ENCODE measurements around the gene GADD45G.

Gene GADD45G

GRCh38 chr9:89616411-89616810 is 11.6 kb downstream of the GADD45G start:
- in situ Hi-C loops (cut with HindIII; ENCODE audit: low sequenced_read_pairs), result no loop called here
- no peak overlapping the region for H3K4me3 ChIP-seq (ENCODE audit: low read depth, low read length)
- no peak for DNase-seq (ENCODE audit: low read depth, low spot score)
- TF ChIP-seq CTCF (IDR thresholded peaks at IDR 0.05; ENCODE audit: low read depth, low read length), result no peak

GRCh38 chr9:89617978-89618377 is 13.2 kb downstream of the GADD45G start:
- in situ Hi-C loops (cut with HindIII; ENCODE audit: low sequenced_read_pairs), result no loop called here
- no peak for DNase-seq (ENCODE audit: low read depth, low spot score)
- no peak overlapping the region for H3K4me3 ChIP-seq (ENCODE audit: low read depth, low read length)
- no peak for TF ChIP-seq CTCF (IDR thresholded peaks at IDR 0.05; ENCODE audit: low read depth, low read length)

GRCh38 chr9:89619019-89619418 is 14.2 kb downstream of the GADD45G start:
- in situ Hi-C loops (cut with HindIII; ENCODE audit: low sequenced_read_pairs), result no loop called here
- DNase-seq (ENCODE audit: low read depth, low spot score), result no peak
- TF ChIP-seq CTCF (IDR thresholded peaks at IDR 0.05; ENCODE audit: low read depth, low read length), result no peak
- H3K4me3 ChIP-seq (ENCODE audit: low read depth, low read length), result no peak overlapping the region

- in situ Hi-C loops (cut with HindIII; ENCODE audit: low sequenced_read_pairs), result no loop called here
- no peak for DNase-seq (ENCODE audit: low read depth, low spot score)
These were observed 14.8 kb downstream of the GADD45G start for GRCh38 chr9:89619424-89620138.

GRCh38 chr9:89621031-89621430 is 16.2 kb downstream of the GADD45G start:
- no peak overlapping the region for H3K4me3 ChIP-seq (ENCODE audit: low read depth, low read length)
- TF ChIP-seq CTCF (IDR thresholded peaks at IDR 0.05; ENCODE audit: low read depth, low read length), result no peak
- no peak for DNase-seq (ENCODE audit: low read depth, low spot score)

More at GRCh38 chr9:89619424-89620138, 14.8 kb downstream of the GADD45G start:
- TF ChIP-seq CTCF (IDR thresholded peaks at IDR 0.05; ENCODE audit: low read depth, low read length), result no peak
- H3K4me3 ChIP-seq (ENCODE audit: low read depth, low read length), result no peak overlapping the region

GRCh38 chr9:89621676-89622075 is 16.9 kb downstream of the GADD45G start:
- no peak for DNase-seq (ENCODE audit: low read depth, low spot score)
- in situ Hi-C loops (cut with HindIII; ENCODE audit: low sequenced_read_pairs), result no loop called here
- H3K4me3 ChIP-seq (ENCODE audit: low read depth, low read length), result no peak overlapping the region
- TF ChIP-seq CTCF (IDR thresholded peaks at IDR 0.05; ENCODE audit: low read depth, low read length), result no peak

More at GRCh38 chr9:89621031-89621430, 16.2 kb downstream of the GADD45G start:
- in situ Hi-C loops (cut with HindIII; ENCODE audit: low sequenced_read_pairs), result no loop called here
